CMK (cell line): ENCODE measurements around the gene MADD.

Experiments used
- DNase-seq: peaks from one replicate; pipeline ENCODE4 v3.0.0-alpha.2; 2010; ENCODE audit warnings: low read depth

Gene MADD

DNA sequence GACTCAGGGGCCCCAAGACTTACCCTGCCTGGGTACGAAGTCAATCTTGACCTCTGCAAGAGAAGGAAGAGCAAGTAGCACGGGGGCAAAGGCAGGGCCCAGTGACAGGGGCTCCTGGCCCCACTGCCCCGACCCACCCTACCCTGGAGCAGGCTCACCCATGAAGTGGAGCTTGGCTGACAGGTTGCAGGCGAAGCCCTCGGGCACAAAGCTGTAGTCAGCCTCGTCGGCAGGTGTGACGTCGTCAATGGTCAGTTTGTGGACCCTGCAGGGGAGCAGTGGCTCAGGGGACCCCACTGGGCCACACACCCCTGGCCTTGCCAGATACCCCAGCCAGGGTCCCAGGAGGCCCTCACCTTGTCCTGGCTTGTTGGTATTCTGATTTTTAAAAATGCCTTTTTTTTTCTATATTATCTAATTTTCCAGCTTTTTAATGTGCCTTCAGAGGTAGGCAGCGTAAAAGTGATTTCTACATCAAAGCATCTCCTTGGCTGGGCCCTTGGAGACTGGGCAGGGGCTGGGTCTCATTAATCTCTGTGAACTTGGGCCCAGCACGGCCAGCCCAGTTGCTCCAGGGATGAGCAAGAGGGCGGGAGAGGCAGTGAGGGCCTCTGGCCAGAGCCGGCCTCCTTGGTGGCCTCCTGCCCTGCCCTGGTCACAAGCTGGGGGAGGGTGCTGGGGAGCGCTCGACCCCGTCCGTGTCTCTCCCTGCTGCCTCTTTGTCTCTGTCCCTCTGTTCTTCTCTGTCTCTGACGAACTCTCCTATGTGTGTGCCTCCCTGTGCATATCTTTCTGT, 71.2 kb downstream of the MADD start:
- DNase-seq, result no peak

DNA sequence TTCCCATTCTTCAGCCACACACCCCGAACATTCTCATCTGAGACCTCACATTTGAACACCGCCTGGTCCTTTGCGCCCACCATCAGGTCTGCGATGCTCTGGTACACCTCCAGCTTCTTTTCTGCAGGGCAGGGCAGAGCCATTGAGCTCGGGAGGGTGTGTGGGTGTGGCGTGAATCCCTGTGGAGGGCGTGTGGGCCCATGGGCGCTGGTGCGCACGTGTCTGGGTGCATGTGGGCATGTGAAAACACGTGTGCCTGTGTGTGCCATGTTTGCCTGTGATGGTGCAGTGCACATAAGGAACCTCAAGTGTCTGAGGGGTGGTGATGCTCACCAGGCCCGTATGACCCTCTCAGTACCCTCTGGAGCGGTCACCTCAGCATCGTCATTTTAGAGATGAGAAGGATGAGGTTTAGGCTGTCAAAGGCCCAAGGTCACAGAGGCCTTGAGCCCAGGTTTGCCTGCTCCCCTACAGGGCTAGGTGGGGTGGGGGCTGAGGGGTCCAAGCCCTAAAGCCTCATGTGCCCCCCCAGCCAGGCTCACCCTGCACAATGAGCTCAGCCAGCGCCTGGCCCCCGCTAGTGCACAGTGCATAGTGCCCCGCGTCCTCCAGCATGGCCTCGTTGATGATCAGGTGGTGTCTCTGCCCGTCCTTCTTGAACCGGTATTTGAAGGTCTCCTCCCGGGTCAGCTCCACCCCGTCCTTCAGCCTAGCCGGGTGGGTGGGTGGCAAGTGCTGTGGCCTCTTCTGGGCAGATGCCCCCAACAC, 72.3 kb downstream of the MADD start:
- DNase-seq, result no peak

DNA sequence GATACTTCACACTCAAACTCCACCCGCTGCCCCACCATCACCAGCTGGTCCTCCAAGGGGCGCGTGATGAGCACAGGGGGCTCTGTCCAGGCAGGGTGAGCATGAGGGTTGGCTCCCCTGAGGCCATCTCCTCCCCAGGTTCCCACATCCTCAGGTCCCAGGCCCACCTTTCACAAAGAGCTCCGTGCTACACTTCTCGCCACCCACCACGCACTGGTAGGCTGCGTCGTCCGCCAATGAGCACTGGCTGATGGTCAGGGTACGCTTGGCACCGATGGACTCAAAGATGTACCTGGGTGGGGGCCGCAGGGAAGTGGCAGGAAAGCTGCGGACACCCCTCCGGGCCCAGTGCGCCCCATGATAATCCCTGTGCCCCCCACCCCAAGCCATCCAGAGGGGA, 72.9 kb downstream of the MADD start:
- no peak for DNase-seq

DNA sequence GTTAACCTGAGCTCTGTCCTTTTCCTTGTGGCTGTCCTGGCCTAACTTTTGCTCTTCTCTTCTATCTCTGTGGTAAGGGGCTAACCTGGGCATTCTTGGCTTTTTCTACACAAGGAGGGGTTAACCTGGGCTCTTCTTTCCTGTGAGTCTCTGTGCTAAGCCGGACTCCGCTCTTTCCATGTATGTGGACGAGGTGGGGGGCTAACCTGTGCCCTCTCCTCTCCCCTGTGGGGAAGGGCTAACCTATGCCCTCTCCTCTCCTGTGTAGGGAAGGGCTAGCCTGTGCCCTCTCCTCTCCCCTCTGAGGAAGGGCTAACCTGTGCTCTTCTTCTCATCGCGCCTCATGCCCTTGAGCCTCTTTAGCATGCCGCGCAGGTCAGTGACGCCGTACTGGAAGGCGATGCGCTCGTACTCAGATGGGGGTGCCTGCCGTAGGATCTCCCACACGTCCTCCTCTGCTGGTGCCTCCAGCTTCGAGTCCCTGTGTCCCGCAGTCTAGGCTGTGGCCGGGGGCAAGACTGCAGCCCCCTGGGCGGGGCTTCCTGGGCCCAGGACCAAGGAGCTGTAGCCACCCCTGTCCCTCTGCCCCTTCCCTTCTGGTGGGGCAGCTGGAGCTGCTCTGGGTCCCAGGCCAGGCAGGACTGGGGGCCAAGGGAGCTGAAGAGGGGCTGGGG, 76.1 kb downstream of the MADD start:
- DNase-seq, result no peak

DNA sequence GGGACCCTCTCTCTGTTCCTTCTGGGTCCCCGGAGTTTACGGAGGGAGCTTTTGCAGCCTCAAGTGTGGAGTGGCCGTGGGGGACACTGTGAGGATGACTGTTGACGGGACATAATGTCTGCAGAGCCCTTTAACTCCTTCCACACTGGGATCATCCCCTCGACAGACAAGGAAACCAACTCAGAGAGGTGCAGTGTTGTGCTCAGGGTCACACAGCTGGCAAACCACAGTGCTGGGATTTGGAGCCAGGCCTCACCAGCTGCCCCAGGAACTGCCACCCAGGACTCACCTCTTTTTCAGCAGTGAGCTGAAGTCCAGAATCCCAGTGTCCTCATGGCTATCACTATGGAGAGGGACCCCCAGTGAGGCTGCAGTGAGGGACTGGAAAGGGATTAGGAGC, 77.2 kb downstream of the MADD start:
- DNase-seq, result no peak

DNA sequence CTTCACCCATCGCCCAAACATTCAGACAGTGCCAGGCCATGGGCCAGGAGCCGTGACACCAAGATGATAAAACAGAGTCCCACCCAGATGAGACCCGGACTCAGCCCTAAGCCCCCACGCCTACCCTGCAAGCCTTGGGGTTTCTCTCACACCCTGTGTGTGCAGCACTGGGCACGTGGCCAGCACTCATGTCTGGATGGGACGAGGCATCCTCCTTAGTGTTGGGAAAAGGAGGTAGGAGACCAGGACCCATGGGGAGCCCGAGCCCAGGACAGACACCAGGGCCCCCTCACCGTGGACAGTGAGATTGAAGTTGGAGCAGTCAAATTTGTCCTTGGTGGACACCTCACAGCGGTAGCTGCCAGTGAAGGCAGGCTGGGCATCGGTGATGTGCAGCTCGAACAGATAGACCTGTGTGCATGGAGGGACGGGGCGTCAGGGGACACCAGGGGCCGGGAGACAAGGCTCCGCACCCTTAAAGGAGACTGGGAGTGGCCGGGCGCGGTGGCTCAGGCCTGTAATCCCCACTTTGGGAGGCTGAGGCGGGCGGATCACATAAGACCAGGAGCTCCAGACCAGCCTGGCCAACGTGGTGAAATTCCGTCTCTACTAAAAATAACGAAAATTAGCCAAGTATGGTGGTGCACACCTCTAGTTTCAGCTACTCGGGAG, 78.3 kb downstream of the MADD start:
- DNase-seq, result no peak

DNA sequence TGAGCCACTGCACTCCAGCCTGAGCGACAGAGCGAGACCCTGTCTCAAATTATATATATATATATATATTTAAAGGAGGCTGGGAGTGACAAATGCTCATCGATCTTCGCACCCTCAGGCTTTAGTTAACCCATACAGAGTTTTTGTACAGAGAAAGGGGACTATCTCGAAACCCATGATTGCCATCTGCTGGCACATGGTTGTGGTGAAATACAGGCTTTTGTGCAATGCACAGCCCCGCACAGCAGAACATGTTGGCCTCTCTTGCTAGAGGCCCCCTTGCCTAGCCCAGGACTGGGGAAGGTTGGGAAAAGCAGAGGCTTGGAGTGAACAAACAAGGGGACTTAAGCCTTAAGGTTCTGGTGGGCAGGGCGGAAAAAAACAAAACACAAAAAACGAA, 78.9 kb downstream of the MADD start:
- no peak for DNase-seq

DNA sequence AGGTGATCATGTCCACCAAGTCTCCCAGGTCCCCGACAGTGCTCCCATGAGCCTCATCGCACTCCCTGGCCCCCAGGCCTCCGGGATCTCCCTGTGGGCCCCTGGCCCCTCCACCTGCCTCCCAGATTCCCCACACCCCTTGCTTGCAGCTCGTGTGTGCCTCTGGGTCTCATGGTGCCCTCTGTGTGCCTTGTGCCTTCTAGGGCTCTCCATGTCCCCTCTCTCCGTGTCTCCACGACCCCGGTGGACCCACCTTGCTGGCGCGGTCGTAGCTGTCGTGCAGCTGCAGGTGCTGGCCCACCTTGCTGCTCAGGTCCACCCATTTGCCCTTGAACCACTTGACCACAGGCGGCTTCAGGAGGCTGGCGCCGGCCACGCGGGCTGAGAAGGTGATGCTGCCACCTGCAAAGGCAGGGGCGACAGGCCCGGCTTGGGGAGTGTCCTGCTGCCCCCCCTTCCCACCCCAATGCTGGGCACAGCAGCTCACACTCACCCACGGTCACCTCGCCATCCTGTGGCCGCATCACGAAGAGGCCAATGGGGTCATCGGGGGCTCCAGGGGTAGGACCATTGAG, 79.7 kb downstream of the MADD start:
- no peak for DNase-seq

DNA sequence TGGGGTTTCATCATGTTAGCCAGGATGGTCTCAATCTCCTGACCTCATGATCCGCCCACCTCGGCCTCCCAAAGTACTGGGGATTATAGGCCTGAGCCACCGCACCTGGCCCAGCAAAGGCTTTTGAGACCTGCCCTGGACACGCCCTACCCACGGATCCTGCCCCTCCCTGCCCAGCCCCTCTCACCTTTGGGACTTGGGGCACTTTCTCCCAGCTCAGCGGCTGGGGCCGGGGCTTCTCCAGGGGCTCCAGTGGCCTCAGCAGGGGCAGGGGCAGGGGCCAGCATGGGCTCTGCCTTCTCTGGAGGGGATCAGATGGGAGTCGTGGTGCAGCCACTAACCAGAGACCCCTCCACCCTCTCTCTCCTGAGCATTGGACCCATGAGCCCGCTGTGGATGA, 80.4 kb downstream of the MADD start:
- DNase-seq, result no peak

DNA sequence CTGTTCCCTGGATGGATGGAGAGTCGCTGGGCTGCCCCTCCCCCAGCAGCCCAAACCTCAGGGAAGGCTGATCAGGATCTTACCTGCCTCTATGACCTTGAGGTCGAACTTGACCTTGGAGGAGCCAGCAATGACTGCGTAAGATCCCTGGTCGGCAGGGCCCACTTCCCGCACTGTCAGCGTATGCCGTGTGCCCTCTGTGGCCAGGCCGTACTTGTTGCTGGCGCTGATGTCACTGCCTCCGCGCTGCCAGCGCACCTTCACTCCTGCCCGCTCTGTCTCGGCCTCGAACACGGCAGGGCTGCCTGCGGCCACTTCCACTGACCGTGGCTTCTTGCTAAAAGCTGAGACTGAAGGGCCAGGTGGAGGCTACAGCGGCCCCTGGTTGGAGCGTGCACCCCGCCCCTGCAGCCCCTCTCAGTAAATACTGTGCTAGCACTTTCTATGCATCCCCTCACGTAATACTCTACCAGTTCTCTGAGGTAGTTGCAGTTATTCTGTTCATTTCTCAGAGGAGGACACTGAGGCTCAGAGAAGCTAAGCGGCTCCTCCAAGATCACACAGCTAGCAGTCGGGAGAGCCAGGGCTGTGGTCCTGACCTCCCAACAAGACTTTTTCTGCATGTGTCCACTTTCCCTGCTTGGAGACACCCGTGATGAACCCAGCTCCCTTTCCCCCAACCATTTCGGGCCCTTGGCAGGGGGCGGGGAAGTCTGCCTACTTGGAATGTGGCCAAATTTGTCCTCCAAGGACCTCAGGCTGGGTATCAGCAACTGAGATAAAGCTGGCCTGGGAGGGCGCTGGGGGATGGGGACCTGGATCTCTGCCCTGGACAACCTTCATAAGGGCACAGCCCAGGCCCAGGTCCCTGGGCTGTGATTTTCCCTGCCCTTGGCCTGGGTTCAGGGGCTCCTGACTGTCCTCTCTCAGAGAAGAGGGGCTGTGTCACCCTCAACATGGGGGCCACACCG, 81.5 kb downstream of the MADD start:
- no peak for DNase-seq

DNA sequence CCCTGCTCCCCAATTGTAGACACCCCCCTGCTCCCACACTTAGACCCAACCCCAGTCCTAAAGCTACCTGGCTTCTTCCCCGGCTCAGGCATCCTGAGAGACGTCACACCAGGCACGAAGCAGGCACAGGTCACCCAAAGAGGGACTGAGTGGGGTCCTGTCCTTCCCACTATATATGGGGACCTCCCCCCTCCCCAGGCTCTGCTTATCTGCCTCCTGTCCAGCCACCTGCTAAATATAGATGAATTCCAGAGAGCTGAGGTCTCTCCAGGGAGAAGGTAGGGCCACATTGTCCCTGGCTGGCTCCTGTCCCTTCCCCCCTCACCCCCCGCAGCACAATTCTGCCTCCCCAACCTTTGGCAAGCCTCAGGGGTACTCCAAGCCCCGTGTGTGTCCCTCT, 82.6 kb downstream of the MADD start, which contains the start of gene MYBPC3:
MYBPC3 (minus strand) TSS at position 147 of the 400 bp plus-strand sequence; CDS start at position 92, 55 bp downstream.
- DNase-seq, result no peak

DNA sequence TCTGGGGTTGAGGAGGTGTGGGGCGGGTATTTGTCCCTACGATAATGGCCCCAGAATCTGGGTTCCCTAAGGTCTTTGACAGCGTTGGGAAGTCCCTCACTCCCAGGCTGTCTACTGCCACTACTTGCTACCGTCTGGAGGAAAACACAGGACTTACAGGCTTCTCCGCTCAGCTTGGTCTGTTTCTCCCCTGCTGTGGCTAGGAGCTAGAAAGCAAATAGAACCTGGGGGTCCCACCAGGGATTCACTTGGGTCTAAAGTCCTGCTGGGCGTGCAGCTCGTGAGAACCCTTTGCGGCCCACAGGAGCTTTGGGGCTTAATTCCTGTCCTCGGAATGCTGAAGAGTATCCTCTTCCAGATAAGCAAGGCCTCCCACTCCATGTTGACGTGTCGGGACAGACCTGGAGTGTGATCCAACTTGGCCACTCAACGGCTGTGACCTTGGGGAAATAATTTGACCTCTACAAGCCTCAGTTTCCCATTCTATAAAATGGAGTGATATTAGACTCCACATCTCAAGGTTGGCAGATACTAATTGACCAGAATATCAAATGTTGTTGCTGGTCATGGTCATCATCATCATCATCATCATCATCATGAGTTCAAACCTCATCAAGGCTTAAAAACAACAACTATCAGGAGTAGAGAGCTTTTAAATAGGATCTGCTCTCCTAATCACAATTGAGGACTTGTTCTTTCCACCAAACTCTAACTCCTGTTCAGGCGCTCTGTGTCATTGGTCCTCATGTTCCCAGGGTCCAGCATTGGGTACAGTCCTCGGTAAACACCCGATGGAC, 84.2 kb downstream of the MADD start:
- DNase-seq, result no peak

DNA sequence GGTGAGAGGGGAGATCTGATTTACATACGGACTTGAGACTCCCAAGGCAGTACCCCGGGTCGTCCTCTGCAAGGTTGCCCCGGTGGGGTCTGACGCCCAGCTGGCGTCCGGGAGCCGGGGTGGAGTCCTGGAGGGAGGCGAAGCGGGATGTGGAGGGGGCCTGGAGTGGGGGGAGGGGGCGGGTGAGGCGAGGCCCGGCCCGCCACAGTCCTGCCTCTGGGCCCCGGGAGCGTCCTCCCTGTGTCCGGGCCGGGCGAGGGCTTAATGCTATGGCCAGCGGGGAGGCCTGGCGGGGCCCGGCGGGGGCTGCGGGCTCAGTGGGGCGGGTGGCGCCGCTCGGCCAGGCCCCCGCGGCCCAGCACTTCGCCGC, 85.0 kb downstream of the MADD start:
- no peak for DNase-seq

DNA sequence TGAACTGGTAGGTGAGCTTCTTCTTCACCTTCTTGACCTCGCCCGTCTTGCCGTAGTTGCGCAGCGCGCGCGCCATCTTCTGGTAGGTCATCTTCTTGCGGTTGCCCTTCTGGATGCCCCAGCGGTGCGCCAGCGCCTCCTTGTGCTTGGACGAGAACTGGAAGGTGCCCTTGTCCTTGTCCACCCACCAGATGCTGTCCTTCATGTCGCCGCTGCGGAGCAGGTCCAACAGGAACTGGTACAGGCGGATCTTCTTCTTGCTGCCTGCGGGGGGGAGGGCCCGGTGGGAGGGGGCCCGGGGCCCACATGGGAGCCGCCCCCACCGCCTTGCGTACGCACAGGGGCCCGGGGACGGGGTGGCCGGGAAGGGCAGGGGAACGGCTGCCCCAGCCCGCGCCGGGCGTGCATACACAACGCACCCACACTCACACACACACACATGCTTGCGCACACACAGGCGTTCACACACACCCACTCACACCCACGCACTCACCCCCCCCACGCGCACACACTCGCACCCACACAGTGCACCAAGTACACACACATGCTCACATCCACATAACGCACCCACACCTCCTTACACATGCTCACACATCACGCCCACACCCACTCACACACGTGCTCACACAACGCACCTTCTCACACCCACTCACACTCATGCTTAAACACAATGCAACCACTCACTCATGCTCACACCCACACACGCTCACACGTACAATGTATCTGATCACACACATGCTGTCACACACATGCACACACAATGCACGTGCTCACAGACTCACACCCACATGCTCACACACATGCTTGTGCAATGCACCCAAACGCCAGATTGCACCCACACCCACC, 85.6 kb downstream of the MADD start:
- DNase-seq, result no peak

DNA sequence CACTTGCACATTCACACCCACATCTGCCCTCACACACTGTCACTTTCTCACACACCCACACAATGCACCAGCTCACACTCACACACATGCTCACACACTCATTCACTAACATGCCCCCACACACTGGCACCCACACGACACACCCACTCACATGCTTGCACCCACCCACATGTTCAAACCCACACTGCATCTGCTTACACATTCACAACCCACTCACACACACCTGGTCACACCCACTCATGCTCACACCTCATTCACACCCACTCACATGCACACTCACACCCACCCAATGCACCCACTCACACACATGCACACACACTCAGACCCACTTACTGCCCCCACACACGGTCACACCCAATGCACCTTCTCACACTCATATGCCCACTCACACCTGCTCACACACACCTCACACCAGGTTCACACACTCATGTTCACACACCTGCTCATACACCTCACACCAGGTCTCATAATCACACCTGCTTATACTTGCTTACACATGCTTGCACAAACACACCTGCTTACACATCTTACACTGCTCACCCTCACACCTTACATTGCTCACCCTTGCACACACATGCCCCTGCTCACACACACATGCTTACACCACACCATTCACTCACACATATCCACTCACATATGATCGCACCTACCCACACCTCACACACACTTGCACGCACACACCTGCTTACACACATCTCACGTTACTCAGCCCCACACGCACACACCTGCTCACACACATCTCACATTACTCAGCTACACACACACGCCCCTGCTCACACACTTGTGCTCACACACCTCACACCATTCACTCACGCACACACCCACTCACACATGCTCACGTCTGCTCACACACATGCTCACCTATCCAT, 86.4 kb downstream of the MADD start:
- DNase-seq, result no peak

DNA sequence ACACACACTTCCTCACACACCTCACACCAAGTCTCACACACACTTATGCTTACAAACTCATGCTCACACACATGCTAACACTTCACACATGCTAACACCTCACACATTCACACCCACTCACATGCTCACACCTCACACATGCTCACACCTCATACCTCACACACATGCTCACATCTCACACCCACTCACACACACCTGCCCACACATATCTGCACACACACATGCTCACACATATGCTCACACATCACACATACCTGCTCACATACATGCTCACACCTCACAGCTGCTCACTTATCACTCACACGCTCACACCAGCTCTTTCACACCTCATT, 87.0 kb downstream of the MADD start:
- DNase-seq, result no peak

DNA sequence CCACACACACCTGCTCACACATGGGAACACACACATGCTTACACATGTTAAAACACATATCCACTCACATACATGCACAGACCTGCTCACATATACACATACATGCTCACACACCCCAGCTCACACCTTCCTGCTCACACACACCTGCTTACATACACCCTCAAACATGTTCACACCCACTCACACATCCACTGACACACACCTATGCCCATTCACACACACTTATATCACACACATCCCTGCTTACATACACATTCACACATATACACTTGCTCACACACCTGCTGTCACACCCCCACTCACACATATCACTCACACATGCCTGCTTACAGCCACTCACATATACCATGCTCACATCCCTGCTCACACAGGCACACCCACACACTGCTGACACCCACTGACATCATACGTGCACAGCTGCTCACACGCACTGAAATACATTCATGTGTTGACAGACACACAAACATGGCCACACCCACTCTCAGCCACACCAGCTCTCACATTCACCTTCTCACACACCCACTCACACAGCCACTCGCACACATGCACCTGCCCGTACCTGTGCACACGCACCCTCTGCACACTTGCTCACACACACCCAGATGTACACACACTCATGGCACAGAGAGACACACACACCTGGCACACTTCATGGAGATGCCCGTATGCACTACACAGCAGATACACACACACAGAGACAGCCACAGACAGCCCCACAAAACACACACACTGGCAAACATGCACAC, 88.2 kb downstream of the MADD start:
- DNase-seq, result no peak

DNA sequence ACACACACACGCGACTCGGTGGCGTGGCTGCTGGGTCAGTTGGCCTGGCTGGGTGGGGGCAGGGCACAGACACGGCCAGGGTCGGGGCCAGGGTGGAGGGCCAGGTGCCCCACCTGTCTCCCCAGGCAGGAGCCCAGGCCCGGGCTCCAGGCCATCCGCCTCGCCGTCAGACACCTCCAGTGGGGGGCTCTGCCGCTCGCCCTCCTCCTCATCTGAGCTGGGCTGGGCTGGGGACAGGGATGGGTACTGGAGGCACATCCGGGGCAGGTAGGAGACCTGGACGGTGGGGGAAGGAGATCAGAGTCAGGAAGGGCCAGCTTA, 88.8 kb downstream of the MADD start:
- DNase-seq, result no peak
